Endothelial cell of umbilical vein (primary cell): Measurements from ENCODE around the gene GBP5. TPM values are rescaled to one million over a fixed set of nuclear protein-coding genes. Genes with fewer than 3 reads are reported as not detected.

Experiments
- BruUV-seq: library from RNA; stranded (reverse); fragments of 400-500 nt; replicated peaks from 2 replicates; lab custom pipeline; 2021; lab: Mats Ljungman, UMichigan
- CTCF ChIA-PET: fragments of 300-600, 350-600 bp; sonication (Branson Sonifier 250); formaldehyde crosslinking; loops from one replicate; lab custom pipeline; 2021; ENCODE audit warnings: antibody characterized with exemption, inconsistent platforms; lab: Charles Lee
- POLR2A ChIA-PET: fragments of 300-600, 350-600 bp; sonication (Branson Sonifier 250); formaldehyde crosslinking; loops from one replicate; lab custom pipeline; 2021; ENCODE audit warnings: antibody characterized with exemption, inconsistent platforms; lab: Charles Lee
- DNase-seq: peaks from one replicate; pipeline ENCODE4 v3.0.0-alpha.2; 2011; ENCODE audit warnings: low read depth, low spot score
- FAIRE-seq: peaks from 2 replicates; lab custom pipeline; 2011; peaks lifted over from hg19 to GRCh38; lab: Jason Lieb, UNC
- H2AFZ ChIP-seq: 2 replicates; pipeline ENCODE4 v1.6.0; 2012; ENCODE audit warnings: low read depth, low read length, control low read depth, inconsistent platforms
- H3K27ac ChIP-seq: 2 replicates; pipeline ENCODE4 v1.5.1; 2011; ENCODE audit warnings: low read depth, mild to moderate bottlenecking, control low read depth, low read length, moderate library complexity; ENCODE audit not compliant: insufficient read depth
- H3K27me3 ChIP-seq, 2 experiments: 2 replicates each; pipeline versions ENCODE4 v1.6.0 to v1.6.1; 2011; ENCODE audit warnings: low read length in 2 of 2, mixed read lengths in 1 of 2; ENCODE audit not compliant: control insufficient read depth in 2 of 2, insufficient read depth in 2 of 2
- H3K36me3 ChIP-seq, 2 experiments: 2 replicates in 1 of 2; 3 replicates in 1 of 2; pipeline ENCODE4 v1.5.1; 2011; ENCODE audit warnings: low read length in 2 of 2, mild to moderate bottlenecking in 1 of 2, moderate library complexity in 1 of 2; ENCODE audit not compliant: control insufficient read depth in 2 of 2, insufficient read depth in 2 of 2; ENCODE audit errors: extremely low read depth in 1 of 2
- H3K4me1 ChIP-seq: 3 replicates; pipeline ENCODE4 v1.5.1; 2011; ENCODE audit warnings: mild to moderate bottlenecking, low read length; ENCODE audit not compliant: control insufficient read depth, insufficient read depth; ENCODE audit errors: extremely low read depth
- H3K4me2 ChIP-seq: 2 replicates; pipeline ENCODE4 v1.6.1; 2011; ENCODE audit warnings: low read length, control low read depth, mixed read lengths; ENCODE audit not compliant: insufficient read depth
- H3K4me3 ChIP-seq, 3 experiments: fragments of 200-600 bp in 1 of 3; sonication (generic), shearing (Covaris generic) in 1 of 3; replicated peaks in 1 of 3; 2 replicates each; pipeline ENCODE4 v1.5.1; 2011 to 2016; ENCODE audit warnings: control low read depth in 3 of 3, low read length in 3 of 3, mild to moderate bottlenecking in 2 of 3, inconsistent platforms in 1 of 3, low read depth in 1 of 3, moderate library complexity in 1 of 3; ENCODE audit not compliant: insufficient read depth in 1 of 3
- H3K79me2 ChIP-seq: 2 replicates; pipeline ENCODE4 v1.6.0; 2012; ENCODE audit warnings: low read length, inconsistent platforms; ENCODE audit not compliant: control insufficient read depth, insufficient read depth
- H3K9ac ChIP-seq: replicated peaks from 2 replicates; pipeline ENCODE3; 2011; ENCODE audit warnings: low read length, control low read depth; ENCODE audit not compliant: insufficient read depth; ENCODE audit errors: extremely low read depth
- H3K9me1 ChIP-seq: replicated peaks from 3 replicates; pipeline ENCODE4 v1.6.0; 2011; ENCODE audit warnings: mild to moderate bottlenecking, low read length; ENCODE audit not compliant: control insufficient read depth, insufficient read depth; ENCODE audit errors: extremely low read depth
- H3K9me3 ChIP-seq: replicated peaks from 2 replicates; pipeline ENCODE4 v1.5.1; 2012; ENCODE audit warnings: low read length, inconsistent platforms; ENCODE audit not compliant: control insufficient read depth, insufficient read depth
- H4K20me1 ChIP-seq: replicated peaks from 2 replicates; pipeline ENCODE3; 2011; ENCODE audit warnings: mild to moderate bottlenecking, low read length; ENCODE audit not compliant: control insufficient read depth, insufficient read depth; ENCODE audit errors: extremely low read depth
- EZH2 ChIP-seq: IDR thresholded peaks from 2 replicates; pipeline ENCODE4 v1.6.1; 2012; ENCODE audit warnings: borderline replicate concordance, low read depth, mild to moderate bottlenecking, moderate library complexity, low read length, inconsistent platforms; ENCODE audit not compliant: severe bottlenecking
- FOS ChIP-seq: IDR thresholded peaks from 2 replicates; pipeline ENCODE4 v1.6.1; 2011; ENCODE audit warnings: mild to moderate bottlenecking, low read length, moderate library complexity, borderline replicate concordance; ENCODE audit not compliant: insufficient read depth
- GATA2 ChIP-seq: IDR thresholded peaks from 2 replicates; pipeline ENCODE4 v1.7.0; 2011; ENCODE audit warnings: low read depth, mild to moderate bottlenecking, moderate library complexity, mixed read lengths, low read length; ENCODE audit not compliant: insufficient read length, insufficient read depth
- JUN ChIP-seq: IDR thresholded peaks from 2 replicates; pipeline ENCODE4 v1.6.1; 2011; ENCODE audit warnings: borderline replicate concordance, low read depth; ENCODE audit not compliant: insufficient read length, insufficient read depth
- MYC ChIP-seq: IDR thresholded peaks from one replicate; pipeline ENCODE4 v1.6.1; 2011; ENCODE audit warnings: mild to moderate bottlenecking, low read depth, low read length
- POLR2A ChIP-seq: IDR thresholded peaks from 2 replicates; pipeline ENCODE4 v1.6.1; 2012; ENCODE audit warnings: low read depth, mild to moderate bottlenecking, control low read depth, low read length
- POLR2AphosphoS5 ChIP-seq: IDR thresholded peaks from 2 replicates; pipeline ENCODE4 v1.6.1; 2012; ENCODE audit warnings: low read depth, mild to moderate bottlenecking, control low read depth, low read length, moderate library complexity; ENCODE audit not compliant: insufficient read depth
- dilution Hi-C: fragments of 300-500 bp; cut with MboI; formaldehyde crosslinking; loops from one replicate; pipeline ENCODE4 v1.15.0; 2019; ENCODE audit warnings: low sequenced_read_pairs; ENCODE audit not compliant: extremely low pct_ligation_motif_present
- intact Hi-C: fragments of 100-400 bp; cut with micrococcal nuclease; formaldehyde crosslinking; loops from one replicate; pipeline ENCODE4 v1.10.0; 2022
- polyA plus RNA-seq, 4 experiments: library from polyadenylated mRNA; depleted of rRNA in 3 of 4; stranded (reverse) in 3 of 4; unstranded in 1 of 4; fragments of >200 nt; gene quantifications; 2 replicates each; pipeline versions ENCODE4 v1.2.1 to v1.2.3, GENCODE V29; 2011 to 2012; ENCODE audit warnings: missing spikeins in 1 of 4
- total RNA-seq: library from RNA; stranded (reverse); gene quantifications from 2 replicates; pipeline ENCODE4 v1.2.3, GENCODE V29; 2021
- TF ChIP-seq, protein P1 (sequence below): IDR thresholded peaks from 2 replicates; pipeline ENCODE4 v1.6.1; 2011; ENCODE audit not compliant: insufficient read depth, insufficient read length
- TF ChIP-seq, protein P2 (sequence below), 2 donors: IDR thresholded peaks; 1 replicate in 1 of 2; 2 replicates in 1 of 2; pipeline ENCODE4 v1.5.1; 2011; ENCODE audit warnings: low read length in 2 of 2, mild to moderate bottlenecking in 2 of 2, moderate library complexity in 2 of 2, control low read depth in 1 of 2, inconsistent platforms in 1 of 2, low read depth in 1 of 2; ENCODE audit not compliant: insufficient read depth in 1 of 2; ENCODE audit errors: extremely low read depth in 1 of 2

The GBP5 gene
- total and polyA plus RNA-seq, 2 donors (not counting 3 experiments of a cell fraction or from before 2014, with no cell fraction given): 0.31 TPM; not detected in 1

DNA sequence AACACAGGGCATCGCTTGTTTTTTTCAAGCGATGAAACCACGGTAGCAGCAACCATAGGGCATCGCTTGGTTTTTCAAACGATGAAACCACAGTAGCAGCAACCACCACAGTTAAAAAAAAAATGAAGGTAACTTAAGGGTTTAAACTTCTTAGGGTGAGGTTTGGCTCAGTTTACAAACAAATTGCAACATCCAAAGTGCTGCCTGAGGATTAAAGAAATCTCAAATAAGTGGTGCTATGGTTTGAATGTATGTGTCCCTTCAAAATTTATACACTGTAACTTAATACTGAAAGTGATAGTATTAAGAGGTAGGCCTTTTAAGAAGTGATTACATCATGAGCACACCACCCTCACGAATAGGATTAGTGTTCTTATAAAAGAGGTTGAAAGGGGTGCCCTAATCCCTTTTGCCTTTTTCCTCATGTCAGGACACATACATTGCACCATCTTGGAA, 6.4 kb upstream of the GBP5 start:
- Histone ChIP-seq H3K4me2 (no peak overlapping the region), H3K9me3 (no peaks in the 10 kb centered on the region), H4K20me1 (no peaks in the 10 kb centered on the region), H3K4me1 (no peaks in the 10 kb centered on the region), H3K27me3 (no peaks in the 10 kb centered on the region), H3K79me2 (no peaks in the 10 kb centered on the region), H3K9me1 (no peaks in the 10 kb centered on the region), H3K27ac (no peak overlapping the region), H3K9ac (no peak overlapping the region), H3K4me3 (no peak overlapping the region), H3K36me3 (no peaks in the 10 kb centered on the region), H2AFZ (no peak overlapping the region)
- intact Hi-C loops (no loop called here), dilution Hi-C loops (no loop called here)
- FAIRE-seq (no peak), DNase-seq (no peak)
- POLR2A ChIA-PET: no interaction called here
- BruUV-seq: no TSS peak
- CTCF ChIA-PET: no interaction called here
- TF ChIP-seq EZH2 (no peak), GATA2 (no peak), POLR2A (no peak)
- TF ChIP-seq, protein P1, sequence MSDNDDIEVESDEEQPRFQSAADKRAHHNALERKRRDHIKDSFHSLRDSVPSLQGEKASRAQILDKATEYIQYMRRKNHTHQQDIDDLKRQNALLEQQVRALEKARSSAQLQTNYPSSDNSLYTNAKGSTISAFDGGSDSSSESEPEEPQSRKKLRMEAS: no peak

DNA sequence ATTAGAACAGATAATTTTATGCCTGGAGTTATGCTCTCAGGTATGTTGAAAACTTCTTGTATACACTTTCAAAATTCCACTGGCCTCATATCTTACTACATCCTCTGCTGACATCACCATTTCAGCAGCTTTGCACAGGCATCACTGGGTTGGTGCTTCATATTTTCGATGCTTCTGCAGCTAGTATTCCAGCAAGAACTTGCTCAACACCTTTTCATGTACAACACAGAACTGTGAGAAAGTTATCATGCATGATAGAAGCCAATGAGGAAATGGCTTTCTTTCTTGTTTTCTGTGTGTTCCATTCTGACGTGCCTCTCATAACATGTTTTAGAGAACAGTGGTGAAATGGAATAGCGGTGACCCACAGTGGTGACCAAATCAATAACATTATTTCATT, 5.1 kb upstream of the GBP5 start:
- intact Hi-C loops (no loop called here), dilution Hi-C loops (no loop called here)
- CTCF ChIA-PET: interaction anchor here (2.6 kb wide), 1 partner anchor 192 kb away, joined by 12 read pairs; no protein-coding TSS in a partner anchor
- no peaks in the 10 kb centered on the region for H3K36me3 ChIP-seq
- BruUV-seq: no TSS peak
- DNase-seq: no peak
- no peaks in the 10 kb centered on the region for H3K79me2 ChIP-seq
- H3K9me3 ChIP-seq: no peaks in the 10 kb centered on the region
- no peak overlapping the region for H3K27ac ChIP-seq
- no peak for TF ChIP-seq POLR2AphosphoS5
- TF ChIP-seq POLR2A: no peak
- TF ChIP-seq FOS: no peak
- TF ChIP-seq GATA2: no peak
- TF ChIP-seq MYC: no peak
- no peak for TF ChIP-seq JUN
- TF ChIP-seq, protein P1: no peak
- TF ChIP-seq, protein P2, sequence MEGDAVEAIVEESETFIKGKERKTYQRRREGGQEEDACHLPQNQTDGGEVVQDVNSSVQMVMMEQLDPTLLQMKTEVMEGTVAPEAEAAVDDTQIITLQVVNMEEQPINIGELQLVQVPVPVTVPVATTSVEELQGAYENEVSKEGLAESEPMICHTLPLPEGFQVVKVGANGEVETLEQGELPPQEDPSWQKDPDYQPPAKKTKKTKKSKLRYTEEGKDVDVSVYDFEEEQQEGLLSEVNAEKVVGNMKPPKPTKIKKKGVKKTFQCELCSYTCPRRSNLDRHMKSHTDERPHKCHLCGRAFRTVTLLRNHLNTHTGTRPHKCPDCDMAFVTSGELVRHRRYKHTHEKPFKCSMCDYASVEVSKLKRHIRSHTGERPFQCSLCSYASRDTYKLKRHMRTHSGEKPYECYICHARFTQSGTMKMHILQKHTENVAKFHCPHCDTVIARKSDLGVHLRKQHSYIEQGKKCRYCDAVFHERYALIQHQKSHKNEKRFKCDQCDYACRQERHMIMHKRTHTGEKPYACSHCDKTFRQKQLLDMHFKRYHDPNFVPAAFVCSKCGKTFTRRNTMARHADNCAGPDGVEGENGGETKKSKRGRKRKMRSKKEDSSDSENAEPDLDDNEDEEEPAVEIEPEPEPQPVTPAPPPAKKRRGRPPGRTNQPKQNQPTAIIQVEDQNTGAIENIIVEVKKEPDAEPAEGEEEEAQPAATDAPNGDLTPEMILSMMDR (IDR thresholded peaks at IDR 0.05; ENCODE audit: extremely low read depth in 1 of 2, insufficient read depth in 1 of 2, low read depth in 1 of 2, low read length in 2 of 2): no peak
- no peak for TF ChIP-seq EZH2
- H3K27me3 ChIP-seq: no peaks in the 10 kb centered on the region
- H3K4me2 ChIP-seq: no peak overlapping the region
- no peaks in the 10 kb centered on the region for H3K4me1 ChIP-seq
- no peak overlapping the region for H3K9ac ChIP-seq
- no peaks in the 10 kb centered on the region for H3K9me1 ChIP-seq
- no peaks in the 10 kb centered on the region for H4K20me1 ChIP-seq
- no peak overlapping the region for H2AFZ ChIP-seq
- POLR2A ChIA-PET: no interaction called here
- no peak for FAIRE-seq
- H3K4me3 ChIP-seq: no peak overlapping the region
